ENCODE measurements around the gene KRT3. TPM values are rescaled to one million over a fixed set of nuclear protein-coding genes. Genes with fewer than 3 reads are reported as not detected.

KRT3 gene
- total RNA-seq, 1 experiment from 2014 or later, result not detected

- TF ChIP-seq ZNF263 (CRISPR knock-in tag; IDR thresholded peaks at IDR 0.05; ENCODE audit: low read depth) (no peak), ZBTB43 (CRISPR knock-in tag; IDR thresholded peaks at IDR 0.05) (no peak), ZNF396 (CRISPR knock-in tag; IDR thresholded peaks at IDR 0.05; ENCODE audit: borderline replicate concordance) (no peak), TEAD1 (CRISPR knock-in tag; IDR thresholded peaks at IDR 0.05) (no peak)
These were observed 19.0 kb downstream of the KRT3 start, which contains the start of gene KRT76 (continued) for GRCh38 chr12:52776913-52777395.

GRCh38 chr12:52776435-52776834 lies 19.5 kb downstream of the KRT3 start:
- ChIA-PET POLR2A (no interaction called here), CTCF (interaction anchor here (1.0 kb wide), 1 partner anchor 15 kb away, joined by 3 read pairs; no protein-coding TSS in a partner anchor)
- DNase-seq (ENCODE audit: low spot score) (no peak), ATAC-seq (no peak)
- Mint-ChIP-seq H3K36me3 (no peaks in the 10 kb centered on the region), H3K27me3 (ENCODE audit: low read depth) (peaks cover 4% of the 10 kb centered on the region; the same call in 1 of the 2 replicates), H3K9me3 (peaks cover under 1% of the 10 kb centered on the region; the same call in 1 of the 2 replicates), H3K27ac (no peak overlapping the region), H3K4me1 (no peaks in the 10 kb centered on the region), H3K4me3 (no peak overlapping the region)
- TF ChIP-seq HMGA2 (CRISPR knock-in tag; IDR thresholded peaks at IDR 0.05) (no peak), IRF2 (CRISPR knock-in tag; IDR thresholded peaks at IDR 0.05; ENCODE audit: borderline replicate concordance, low read depth) (no peak), KAT7 (CRISPR knock-in tag; IDR thresholded peaks at IDR 0.05; ENCODE audit: borderline replicate concordance) (no peak), ESRRA (CRISPR knock-in tag; IDR thresholded peaks at IDR 0.05; ENCODE audit: borderline replicate concordance) (no peak), ZNF512 (CRISPR knock-in tag; IDR thresholded peaks at IDR 0.05; ENCODE audit: borderline replicate concordance) (no peak), HMGXB4 (CRISPR knock-in tag; IDR thresholded peaks at IDR 0.05) (no peak), ATF1 (CRISPR knock-in tag; IDR thresholded peaks at IDR 0.05) (no peak), ZNF138 (CRISPR knock-in tag; conservative IDR thresholded peaks at IDR 0.05) (no peak), ZNF263 (CRISPR knock-in tag; IDR thresholded peaks at IDR 0.05; ENCODE audit: low read depth) (no peak)

GRCh38 chr12:52774629-52775250 lies 21.2 kb downstream of the KRT3 start:
- peaks cover 4% of the 10 kb centered on the region for H3K27me3 Mint-ChIP-seq (ENCODE audit: low read depth)
- TF ChIP-seq IRF2 (CRISPR knock-in tag; IDR thresholded peaks at IDR 0.05; ENCODE audit: borderline replicate concordance, low read depth) (no peak), ZNF416 (CRISPR knock-in tag; IDR thresholded peaks at IDR 0.05) (no peak), ZNF512 (CRISPR knock-in tag; IDR thresholded peaks at IDR 0.05; ENCODE audit: borderline replicate concordance) (no peak), AFF4 (CRISPR knock-in tag; IDR thresholded peaks at IDR 0.05; ENCODE audit: borderline replicate concordance) (no peak), USF2 (CRISPR knock-in tag; IDR thresholded peaks at IDR 0.05) (no peak), ATF6 (CRISPR knock-in tag; IDR thresholded peaks at IDR 0.05) (no peak), GRHL2 (CRISPR knock-in tag; IDR thresholded peaks at IDR 0.05; ENCODE audit: insufficient replicate concordance, severe bottlenecking) (no peak)
- ATAC-seq (no peak), DNase-seq (ENCODE audit: low spot score) (no peak)
- peaks cover 8% of the 10 kb centered on the region for H3K9me3 Mint-ChIP-seq
- no peak overlapping the region for H3K4me3 Mint-ChIP-seq
- ChIA-PET CTCF (no interaction called here), POLR2A (no interaction called here)
- H3K27ac Mint-ChIP-seq, result no peak overlapping the region
- H3K4me1 Mint-ChIP-seq, result no peaks in the 10 kb centered on the region
- H3K36me3 Mint-ChIP-seq, result no peaks in the 10 kb centered on the region

All from WTC11 (cell line).